KMS-11 (cell line): ENCODE measurements around the gene SPTBN1.

ENCODE experiments used
- H2AFZ ChIP-seq: fragments of 200-600 bp; sonication (generic); 2 replicates; pipeline ENCODE4 v1.6.1; 2016; ENCODE audit warnings: antibody characterized with exemption, mixed run types, low read depth
- H3K27ac ChIP-seq: fragments of 200-600 bp; sonication (generic); 2 replicates; pipeline ENCODE4 v1.6.1; 2016; ENCODE audit warnings: mild to moderate bottlenecking, mixed run types
- H3K27me3 ChIP-seq: fragments of 200-600 bp; sonication (generic); 2 replicates; pipeline ENCODE4 v1.6.1; 2017; ENCODE audit warnings: mild to moderate bottlenecking, low read depth, mixed run types, moderate library complexity; ENCODE audit not compliant: insufficient read depth
- H3K36me3 ChIP-seq: fragments of 200-600 bp; sonication (generic); 2 replicates; pipeline ENCODE4 v1.6.1; 2017; ENCODE audit warnings: mild to moderate bottlenecking, mixed run types; ENCODE audit not compliant: insufficient read depth
- H3K4me1 ChIP-seq: fragments of 200-600 bp; sonication (generic); 2 replicates; pipeline ENCODE4 v1.6.1; 2016; ENCODE audit warnings: mild to moderate bottlenecking, low read depth, mixed run types; ENCODE audit not compliant: poor library complexity, severe bottlenecking
- H3K4me2 ChIP-seq: fragments of 200-600 bp; sonication (generic); 2 replicates; pipeline ENCODE4 v1.7.0; 2016; ENCODE audit warnings: mild to moderate bottlenecking, mixed run types
- H3K4me3 ChIP-seq: fragments of 200-600 bp; sonication (generic); IDR thresholded peaks from 2 replicates; pipeline ENCODE4 v1.6.1; 2017; ENCODE audit warnings: low read depth, low read length, mixed read lengths; ENCODE audit not compliant: insufficient read depth
- H3K79me2 ChIP-seq: fragments of 200-600 bp; sonication (generic); 2 replicates; pipeline ENCODE4 v1.6.1; 2016; ENCODE audit warnings: low read depth, mixed run types; ENCODE audit not compliant: insufficient read depth
- H3K9ac ChIP-seq: fragments of 200-600 bp; sonication (generic); 2 replicates; pipeline ENCODE4 v1.6.1; 2016; ENCODE audit warnings: mild to moderate bottlenecking, mixed run types
- H4K20me1 ChIP-seq: fragments of 200-600 bp; sonication (generic); 2 replicates; pipeline ENCODE4 v1.6.1; 2016; ENCODE audit warnings: mild to moderate bottlenecking, mixed run types; ENCODE audit not compliant: insufficient read depth
- TF ChIP-seq, protein P1 (sequence below): fragments of 200-600 bp; sonication (generic); conservative IDR thresholded peaks from 2 replicates; pipeline ENCODE4 v1.6.1; 2017; ENCODE audit warnings: low read depth, mild to moderate bottlenecking, antibody characterized with exemption, low read length, moderate library complexity, mixed read lengths

Gene SPTBN1

GRCh38 chr2:54469484-54470053 lies 13.4 kb downstream of the SPTBN1 start:
- H2AFZ ChIP-seq = no peak overlapping the region
- peaks cover 5% of the 10 kb centered on the region; the same call in 1 of the 2 replicates for H3K79me2 ChIP-seq
- no peaks in the 10 kb centered on the region for H3K27me3 ChIP-seq
- TF ChIP-seq, protein P1, sequence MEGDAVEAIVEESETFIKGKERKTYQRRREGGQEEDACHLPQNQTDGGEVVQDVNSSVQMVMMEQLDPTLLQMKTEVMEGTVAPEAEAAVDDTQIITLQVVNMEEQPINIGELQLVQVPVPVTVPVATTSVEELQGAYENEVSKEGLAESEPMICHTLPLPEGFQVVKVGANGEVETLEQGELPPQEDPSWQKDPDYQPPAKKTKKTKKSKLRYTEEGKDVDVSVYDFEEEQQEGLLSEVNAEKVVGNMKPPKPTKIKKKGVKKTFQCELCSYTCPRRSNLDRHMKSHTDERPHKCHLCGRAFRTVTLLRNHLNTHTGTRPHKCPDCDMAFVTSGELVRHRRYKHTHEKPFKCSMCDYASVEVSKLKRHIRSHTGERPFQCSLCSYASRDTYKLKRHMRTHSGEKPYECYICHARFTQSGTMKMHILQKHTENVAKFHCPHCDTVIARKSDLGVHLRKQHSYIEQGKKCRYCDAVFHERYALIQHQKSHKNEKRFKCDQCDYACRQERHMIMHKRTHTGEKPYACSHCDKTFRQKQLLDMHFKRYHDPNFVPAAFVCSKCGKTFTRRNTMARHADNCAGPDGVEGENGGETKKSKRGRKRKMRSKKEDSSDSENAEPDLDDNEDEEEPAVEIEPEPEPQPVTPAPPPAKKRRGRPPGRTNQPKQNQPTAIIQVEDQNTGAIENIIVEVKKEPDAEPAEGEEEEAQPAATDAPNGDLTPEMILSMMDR = no peak
- H3K27ac ChIP-seq = no peak overlapping the region
- peaks cover 26% of the 10 kb centered on the region for H3K4me1 ChIP-seq
- H3K4me2 ChIP-seq = no peak overlapping the region
- no peak overlapping the region for H3K4me3 ChIP-seq
- no peak overlapping the region for H3K9ac ChIP-seq
- H3K36me3 ChIP-seq = no peaks in the 10 kb centered on the region
- no peaks in the 10 kb centered on the region for H4K20me1 ChIP-seq

DNA sequence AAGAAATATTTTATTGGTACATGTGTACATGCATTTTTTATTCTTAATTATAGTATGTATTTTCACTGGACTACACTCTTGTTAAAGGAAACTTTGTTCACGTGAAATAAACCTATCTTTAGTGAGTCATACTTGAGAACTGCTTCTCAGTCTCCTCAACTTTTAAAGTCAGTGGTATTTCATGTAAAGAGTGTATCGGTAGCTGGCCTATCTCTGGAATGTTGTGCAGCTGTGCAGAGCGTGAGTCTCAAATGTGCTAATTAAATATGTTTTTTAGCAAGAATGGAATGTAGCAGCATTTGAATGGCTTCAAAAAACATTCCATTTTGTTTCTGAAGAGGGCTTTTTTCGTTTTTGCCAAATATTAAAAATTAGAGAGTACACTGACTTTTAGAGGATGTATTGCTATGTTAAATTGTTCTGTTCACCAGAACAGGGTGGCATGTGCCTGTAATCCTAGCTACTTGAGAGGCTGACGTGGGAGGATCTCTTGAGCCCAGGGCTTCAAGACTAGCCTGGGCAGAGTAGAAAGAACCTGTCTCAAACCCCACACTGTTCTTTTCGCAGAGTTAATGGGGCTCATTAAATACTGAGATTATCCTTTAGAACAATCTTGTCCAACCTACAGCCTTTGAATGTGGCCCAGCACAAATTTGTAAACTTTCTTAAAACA lies 14.3 kb downstream of the SPTBN1 start:
- Histone ChIP-seq H4K20me1 (no peaks in the 10 kb centered on the region), H3K9ac (no peak overlapping the region), H3K27ac (no peak overlapping the region), H2AFZ (no peak overlapping the region), H3K4me3 (no peak overlapping the region), H3K36me3 (no peaks in the 10 kb centered on the region), H3K4me1 (peaks cover 26% of the 10 kb centered on the region), H3K79me2 (peaks cover 5% of the 10 kb centered on the region; the same call in 1 of the 2 replicates), H3K4me2 (no peak overlapping the region), H3K27me3 (no peaks in the 10 kb centered on the region)
- TF ChIP-seq, protein P1 = no peak

DNA sequence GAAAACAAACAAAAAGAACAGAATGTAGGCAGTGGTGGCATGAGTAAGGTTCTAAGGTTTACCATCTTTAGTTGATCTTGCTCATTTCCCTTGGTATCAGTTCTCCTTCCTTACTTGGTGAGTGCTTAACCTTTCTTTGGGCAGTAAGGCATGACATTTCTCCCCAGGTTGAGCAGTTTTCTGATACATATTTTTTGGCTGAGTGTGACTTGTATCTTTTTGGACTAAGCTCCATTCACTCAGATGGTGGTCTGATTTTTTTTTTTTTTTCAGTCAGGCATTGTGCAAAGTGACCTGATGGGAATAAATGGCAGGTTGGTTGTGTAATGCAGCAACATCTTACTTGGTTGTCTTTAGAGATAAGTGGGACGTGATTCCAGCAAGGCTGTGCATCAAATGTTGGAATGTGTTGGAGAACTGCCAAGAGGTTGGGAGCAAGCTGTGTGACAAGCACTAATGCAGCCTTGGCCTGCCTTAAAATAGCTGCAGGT lies 15.1 kb downstream of the SPTBN1 start:
- H3K79me2 ChIP-seq = no peaks in the 10 kb centered on the region; the same call in 1 of the 2 replicates
- no peak overlapping the region for H3K4me2 ChIP-seq
- no peaks in the 10 kb centered on the region for H3K36me3 ChIP-seq
- peaks cover 26% of the 10 kb centered on the region for H3K4me1 ChIP-seq
- H3K9ac ChIP-seq = no peak overlapping the region
- TF ChIP-seq, protein P1 = no peak
- no peaks in the 10 kb centered on the region for H4K20me1 ChIP-seq
- no peak overlapping the region for H2AFZ ChIP-seq
- no peak overlapping the region for H3K4me3 ChIP-seq
- H3K27me3 ChIP-seq = no peaks in the 10 kb centered on the region
- no peak overlapping the region for H3K27ac ChIP-seq

GRCh38 chr2:54473851-54474250 lies 17.7 kb downstream of the SPTBN1 start:
- Histone ChIP-seq H3K4me1 (peaks cover 22% of the 10 kb centered on the region), H3K4me3 (no peak overlapping the region), H3K36me3 (no peaks in the 10 kb centered on the region), H4K20me1 (no peaks in the 10 kb centered on the region), H2AFZ (no peak overlapping the region), H3K27ac (no peak overlapping the region), H3K4me2 (no peak overlapping the region), H3K27me3 (no peaks in the 10 kb centered on the region), H3K79me2 (no peaks in the 10 kb centered on the region; the same call in 1 of the 2 replicates), H3K9ac (no peak overlapping the region)
- TF ChIP-seq, protein P1 = no peak
